WI38 (cell line): Measurements from ENCODE around the gene DENND4C.

Experiments
- H3K4me3 ChIP-seq: 2 replicates; pipeline ENCODE4 v1.5.1; 2011; ENCODE audit warnings: low read depth, mild to moderate bottlenecking, control low read depth, low read length
- CTCF ChIP-seq: IDR thresholded peaks from 2 replicates; pipeline ENCODE4 v1.5.1; 2012; ENCODE audit warnings: low read depth, mild to moderate bottlenecking, control low read depth, low read length

Gene DENND4C

GRCh38 chr9:19404283-19405075, 174.0 kb downstream of the DENND4C start:
- H3K4me3 ChIP-seq, result no peak overlapping the region
- TF ChIP-seq CTCF, result no peak

GRCh38 chr9:19405771-19406170, 175.3 kb downstream of the DENND4C start:
- no peak for TF ChIP-seq CTCF
- no peak overlapping the region for H3K4me3 ChIP-seq

GRCh38 chr9:19408316-19408692, 177.8 kb downstream of the DENND4C start:
- H3K4me3 ChIP-seq, result peak overlapping the region; percentile 90
- no peak for TF ChIP-seq CTCF

- H3K4me3 ChIP-seq, result peak within 1 kb of the TSS; percentile 90
- TF ChIP-seq CTCF, result no peak
Observed at GRCh38 chr9:19408693-19409400, 178.4 kb downstream of the DENND4C start, which contains the start of gene ACER2. ACER2 (plus strand) TSS chr9:19409009; CDS start chr9:19409085, 76 bp downstream.

GRCh38 chr9:19409401-19410194, 179.1 kb downstream of the DENND4C start:
- peak overlapping the region; percentile 90 for H3K4me3 ChIP-seq
- no peak for TF ChIP-seq CTCF

- H3K4me3 ChIP-seq, result peak overlapping the region; percentile 90
- TF ChIP-seq CTCF, result no peak
Observed at GRCh38 chr9:19410195-19410503, 179.7 kb downstream of the DENND4C start.
